ENCODE data around the gene PVR.

Gene PVR

DNA sequence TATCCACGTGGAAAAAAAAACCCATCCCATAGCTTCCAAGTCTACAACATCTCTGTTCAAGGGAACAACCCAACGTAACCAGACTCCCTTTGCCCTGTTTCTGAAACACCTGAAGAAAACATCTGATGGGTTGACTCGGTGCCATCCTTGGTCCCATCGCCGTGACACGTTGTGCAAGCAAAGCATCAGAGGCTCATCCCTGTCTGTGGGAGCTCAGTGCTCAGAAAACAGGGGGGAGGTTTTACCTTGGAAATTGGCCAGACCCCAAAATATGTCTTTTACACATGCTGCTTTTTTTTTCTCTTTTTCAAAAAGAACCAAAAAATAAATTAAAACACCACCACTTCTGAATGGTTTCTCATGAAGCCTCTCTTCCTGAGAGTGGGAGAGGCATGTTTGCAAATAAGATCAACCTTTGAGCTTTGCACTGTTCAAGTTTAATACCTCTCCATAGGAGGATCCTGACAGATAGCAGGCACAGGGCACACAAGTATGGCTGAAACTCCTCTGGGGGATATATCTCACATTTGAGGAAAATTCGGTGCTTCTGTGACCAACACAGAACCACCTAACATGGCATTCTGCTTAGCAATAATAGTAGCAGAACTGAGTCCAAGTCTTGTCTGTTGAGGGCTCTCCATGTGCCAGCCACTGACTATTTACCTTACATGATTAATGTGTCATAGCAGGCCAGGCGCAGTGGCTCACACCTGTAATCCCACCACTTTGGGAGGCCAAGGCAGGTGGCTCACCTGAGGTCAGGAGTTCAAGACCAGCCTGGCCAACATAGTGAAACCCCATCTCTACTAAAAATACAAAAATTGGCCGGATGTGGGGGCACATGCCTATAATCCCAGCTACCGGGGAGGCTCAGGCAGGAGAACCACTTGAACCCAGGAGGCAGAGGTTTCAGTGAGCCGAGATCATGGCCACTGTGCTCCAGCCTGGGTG, 7.0 kb upstream of the PVR start:
- no peaks in the 10 kb centered on the region for H3K36me3 ChIP-seq (ENCODE audit: control insufficient read depth, insufficient read depth, low read length)
- no peaks in the 10 kb centered on the region for H3K27me3 ChIP-seq (ENCODE audit: control insufficient read depth, insufficient read depth, low read length)
- no peaks in the 10 kb centered on the region for H3K79me2 ChIP-seq
- no peak overlapping the region for H3K27ac ChIP-seq
- H3K4me3 ChIP-seq (ENCODE audit: low read depth, low read length) = no peak overlapping the region
- H3K4me2 ChIP-seq (ENCODE audit: low read length) = no peak overlapping the region
- TF ChIP-seq, protein P1, sequence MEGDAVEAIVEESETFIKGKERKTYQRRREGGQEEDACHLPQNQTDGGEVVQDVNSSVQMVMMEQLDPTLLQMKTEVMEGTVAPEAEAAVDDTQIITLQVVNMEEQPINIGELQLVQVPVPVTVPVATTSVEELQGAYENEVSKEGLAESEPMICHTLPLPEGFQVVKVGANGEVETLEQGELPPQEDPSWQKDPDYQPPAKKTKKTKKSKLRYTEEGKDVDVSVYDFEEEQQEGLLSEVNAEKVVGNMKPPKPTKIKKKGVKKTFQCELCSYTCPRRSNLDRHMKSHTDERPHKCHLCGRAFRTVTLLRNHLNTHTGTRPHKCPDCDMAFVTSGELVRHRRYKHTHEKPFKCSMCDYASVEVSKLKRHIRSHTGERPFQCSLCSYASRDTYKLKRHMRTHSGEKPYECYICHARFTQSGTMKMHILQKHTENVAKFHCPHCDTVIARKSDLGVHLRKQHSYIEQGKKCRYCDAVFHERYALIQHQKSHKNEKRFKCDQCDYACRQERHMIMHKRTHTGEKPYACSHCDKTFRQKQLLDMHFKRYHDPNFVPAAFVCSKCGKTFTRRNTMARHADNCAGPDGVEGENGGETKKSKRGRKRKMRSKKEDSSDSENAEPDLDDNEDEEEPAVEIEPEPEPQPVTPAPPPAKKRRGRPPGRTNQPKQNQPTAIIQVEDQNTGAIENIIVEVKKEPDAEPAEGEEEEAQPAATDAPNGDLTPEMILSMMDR (IDR thresholded peaks at IDR 0.05) = no peak
- no peak overlapping the region for H3K9ac ChIP-seq
- H3K4me1 ChIP-seq = no peaks in the 10 kb centered on the region
- no peaks in the 10 kb centered on the region for H3K9me3 ChIP-seq (ENCODE audit: control insufficient read depth, low read length)
- no peak overlapping the region for H2AFZ ChIP-seq

DNA sequence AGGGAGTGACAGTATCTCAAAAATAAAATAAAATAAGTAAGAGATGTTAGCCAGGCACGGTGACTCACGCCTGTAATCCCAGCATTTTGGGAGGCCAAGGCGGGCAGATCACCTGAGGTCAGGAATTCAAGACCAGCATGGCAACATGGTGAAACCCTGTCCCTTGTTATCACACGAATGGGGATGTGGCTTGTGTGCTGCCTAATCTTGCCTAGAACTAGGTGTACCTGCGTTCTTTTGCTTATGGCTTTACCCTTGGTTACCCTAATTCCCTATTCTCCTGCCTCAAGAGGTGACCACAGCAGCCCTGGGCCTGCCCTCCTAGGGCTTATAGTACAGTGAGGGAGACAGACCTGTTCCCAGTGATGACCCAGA, 6.3 kb upstream of the PVR start:
- H3K4me1 ChIP-seq = no peaks in the 10 kb centered on the region
- H3K27ac ChIP-seq = no peak overlapping the region
- no peaks in the 10 kb centered on the region for H3K27me3 ChIP-seq (ENCODE audit: control insufficient read depth, insufficient read depth, low read length)
- TF ChIP-seq, protein P1 (IDR thresholded peaks at IDR 0.05) = no peak
- no peaks in the 10 kb centered on the region for H3K79me2 ChIP-seq
- H3K9ac ChIP-seq = no peak overlapping the region
- H3K4me3 ChIP-seq (ENCODE audit: low read depth, low read length) = no peak overlapping the region
- no peak overlapping the region for H2AFZ ChIP-seq
- no peak overlapping the region for H3K4me2 ChIP-seq (ENCODE audit: low read length)
- no peaks in the 10 kb centered on the region for H3K36me3 ChIP-seq (ENCODE audit: control insufficient read depth, insufficient read depth, low read length)
- H3K9me3 ChIP-seq (ENCODE audit: control insufficient read depth, low read length) = no peaks in the 10 kb centered on the region

DNA sequence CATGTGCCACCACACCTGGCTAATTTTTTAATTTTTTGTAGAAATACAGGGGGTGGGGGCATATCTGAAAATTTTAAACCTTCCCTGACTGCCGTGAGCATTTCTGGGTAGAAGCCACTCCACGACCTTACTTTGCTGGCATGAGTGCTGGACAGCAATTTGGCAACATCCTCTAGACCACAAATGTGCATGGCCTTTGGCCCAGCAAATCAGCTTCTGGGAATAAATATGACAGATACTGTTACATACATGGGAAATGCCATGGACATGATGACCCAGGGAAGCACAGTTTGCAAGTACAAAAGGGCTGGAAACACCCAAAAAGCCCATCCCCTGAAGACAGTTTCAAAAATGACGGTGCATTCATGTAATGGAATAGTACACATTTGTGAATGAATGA, 3.2 kb upstream of the PVR start:
- H3K4me1 ChIP-seq = no peaks in the 10 kb centered on the region
- TF ChIP-seq, protein P1 (IDR thresholded peaks at IDR 0.05) = no peak
- no peaks in the 10 kb centered on the region for H3K27me3 ChIP-seq (ENCODE audit: control insufficient read depth, insufficient read depth, low read length)
- H3K27ac ChIP-seq = no peak overlapping the region
- no peak overlapping the region for H3K4me3 ChIP-seq (ENCODE audit: low read depth, low read length)
- H3K79me2 ChIP-seq = no peaks in the 10 kb centered on the region
- no peaks in the 10 kb centered on the region for H3K36me3 ChIP-seq (ENCODE audit: control insufficient read depth, insufficient read depth, low read length)
- no peaks in the 10 kb centered on the region for H3K9me3 ChIP-seq (ENCODE audit: control insufficient read depth, low read length)
- no peak overlapping the region for H3K9ac ChIP-seq
- no peak overlapping the region for H2AFZ ChIP-seq
- no peak overlapping the region for H3K4me2 ChIP-seq (ENCODE audit: low read length)

DNA sequence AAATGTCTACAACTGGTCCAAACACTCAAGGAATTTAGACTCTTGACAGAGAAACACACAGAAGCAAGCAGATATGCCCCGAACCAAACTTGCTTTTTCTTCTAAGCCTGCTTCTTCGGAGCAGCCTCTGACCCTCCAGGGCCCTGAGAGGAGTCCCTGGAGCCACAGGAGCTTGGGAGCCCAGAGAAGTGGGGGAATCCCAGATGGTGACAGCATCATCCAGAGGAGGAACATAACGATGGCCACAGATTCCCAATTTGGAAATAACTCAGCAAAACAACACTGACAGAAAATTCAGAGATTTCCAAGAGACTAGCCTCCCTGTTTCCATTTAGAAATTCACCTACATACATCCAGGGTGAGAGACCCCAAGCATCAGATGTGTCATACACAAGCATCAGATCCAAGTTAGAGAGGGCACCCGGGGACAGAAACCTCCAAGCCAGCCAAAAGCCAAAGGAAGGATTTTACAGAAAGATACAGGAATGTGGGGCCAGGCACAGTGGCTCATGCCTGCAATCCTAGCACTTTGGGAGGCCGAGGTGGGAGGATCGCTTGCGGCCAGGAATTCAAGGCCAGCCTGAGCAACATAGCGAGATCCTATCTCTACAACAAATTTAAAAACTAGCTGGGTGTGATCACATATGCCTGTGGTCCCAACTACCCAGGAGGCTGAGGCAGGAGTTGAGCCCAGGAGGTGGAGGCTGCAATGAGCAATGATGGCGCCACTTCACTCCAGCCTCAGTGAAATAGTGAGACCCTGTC, 2.0 kb upstream of the PVR start:
- H3K9ac ChIP-seq = no peak overlapping the region
- no peak overlapping the region for H3K4me3 ChIP-seq (ENCODE audit: low read depth, low read length)
- no peak overlapping the region for H3K4me2 ChIP-seq (ENCODE audit: low read length)
- no peak overlapping the region for H3K27ac ChIP-seq
- TF ChIP-seq, protein P1 (IDR thresholded peaks at IDR 0.05) = no peak
- no peaks in the 10 kb centered on the region for H3K36me3 ChIP-seq (ENCODE audit: control insufficient read depth, insufficient read depth, low read length)
- H3K9me3 ChIP-seq (ENCODE audit: control insufficient read depth, low read length) = no peaks in the 10 kb centered on the region
- no peaks in the 10 kb centered on the region for H3K4me1 ChIP-seq
- H3K27me3 ChIP-seq (ENCODE audit: control insufficient read depth, insufficient read depth, low read length) = no peaks in the 10 kb centered on the region
- H3K79me2 ChIP-seq = no peaks in the 10 kb centered on the region
- H2AFZ ChIP-seq = no peak overlapping the region
